ENCODE results near the gene AGBL1.

DNA sequence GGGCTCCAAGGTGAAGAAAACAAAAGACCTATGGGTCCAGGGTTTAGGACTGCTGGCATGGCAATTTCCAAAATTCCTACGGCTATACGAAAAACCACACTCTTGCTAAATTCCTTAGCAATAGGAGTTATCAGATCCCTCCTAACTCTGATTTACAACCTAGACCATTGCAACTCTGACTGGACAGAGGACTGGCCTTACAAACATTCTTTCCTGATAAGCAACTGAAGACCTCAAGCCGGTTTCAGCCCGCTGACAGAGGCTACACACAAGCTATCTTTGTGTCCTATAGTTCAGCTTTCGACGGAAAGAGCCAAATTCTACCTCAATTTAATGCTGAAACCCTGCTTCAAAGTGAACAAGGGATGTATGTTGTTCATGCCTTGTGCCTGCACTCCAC lies 38.3 kb upstream of the AGBL1 start:
- TF ChIP-seq, protein P1, sequence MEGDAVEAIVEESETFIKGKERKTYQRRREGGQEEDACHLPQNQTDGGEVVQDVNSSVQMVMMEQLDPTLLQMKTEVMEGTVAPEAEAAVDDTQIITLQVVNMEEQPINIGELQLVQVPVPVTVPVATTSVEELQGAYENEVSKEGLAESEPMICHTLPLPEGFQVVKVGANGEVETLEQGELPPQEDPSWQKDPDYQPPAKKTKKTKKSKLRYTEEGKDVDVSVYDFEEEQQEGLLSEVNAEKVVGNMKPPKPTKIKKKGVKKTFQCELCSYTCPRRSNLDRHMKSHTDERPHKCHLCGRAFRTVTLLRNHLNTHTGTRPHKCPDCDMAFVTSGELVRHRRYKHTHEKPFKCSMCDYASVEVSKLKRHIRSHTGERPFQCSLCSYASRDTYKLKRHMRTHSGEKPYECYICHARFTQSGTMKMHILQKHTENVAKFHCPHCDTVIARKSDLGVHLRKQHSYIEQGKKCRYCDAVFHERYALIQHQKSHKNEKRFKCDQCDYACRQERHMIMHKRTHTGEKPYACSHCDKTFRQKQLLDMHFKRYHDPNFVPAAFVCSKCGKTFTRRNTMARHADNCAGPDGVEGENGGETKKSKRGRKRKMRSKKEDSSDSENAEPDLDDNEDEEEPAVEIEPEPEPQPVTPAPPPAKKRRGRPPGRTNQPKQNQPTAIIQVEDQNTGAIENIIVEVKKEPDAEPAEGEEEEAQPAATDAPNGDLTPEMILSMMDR (IDR thresholded peaks at IDR 0.05), result no peak
- TF ChIP-seq EZH2 (IDR thresholded peaks at IDR 0.05; ENCODE audit: borderline replicate concordance, insufficient read depth, low read depth, low read length, poor library complexity, severe bottlenecking), result no peak

Measured in B cell (primary cell).